Measurements from ENCODE around the gene PRTFDC1.

PRTFDC1 gene

GRCh38 chr10:24834869-24835268 is 117.5 kb downstream of the PRTFDC1 start:
- DNase-seq, result no peak

- DNase-seq, result no peak
Observed at GRCh38 chr10:24826009-24826408, 126.4 kb downstream of the PRTFDC1 start.

- DNase-seq, result no peak
Observed at GRCh38 chr10:24825551-24825950, 126.9 kb downstream of the PRTFDC1 start.

DNA sequence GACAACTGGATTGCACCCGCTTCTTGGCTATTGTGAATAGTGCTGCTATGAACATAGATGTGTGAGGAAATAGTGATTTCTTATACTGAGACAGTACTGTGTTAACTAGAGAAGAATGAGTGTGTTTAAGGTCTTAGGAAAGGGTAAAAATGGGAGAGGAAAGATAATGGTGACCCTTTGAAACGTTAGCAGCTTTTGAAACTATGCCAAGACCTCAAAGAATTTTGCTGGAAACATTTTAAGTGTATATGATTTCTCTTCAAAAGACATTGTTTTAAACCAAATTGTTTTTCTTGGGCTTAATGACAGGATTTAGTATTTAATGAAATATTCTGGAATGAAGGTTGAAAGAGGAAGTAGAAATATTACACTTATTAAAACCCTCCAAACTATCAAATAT is 127.9 kb downstream of the PRTFDC1 start:
- no peak for DNase-seq

DNA sequence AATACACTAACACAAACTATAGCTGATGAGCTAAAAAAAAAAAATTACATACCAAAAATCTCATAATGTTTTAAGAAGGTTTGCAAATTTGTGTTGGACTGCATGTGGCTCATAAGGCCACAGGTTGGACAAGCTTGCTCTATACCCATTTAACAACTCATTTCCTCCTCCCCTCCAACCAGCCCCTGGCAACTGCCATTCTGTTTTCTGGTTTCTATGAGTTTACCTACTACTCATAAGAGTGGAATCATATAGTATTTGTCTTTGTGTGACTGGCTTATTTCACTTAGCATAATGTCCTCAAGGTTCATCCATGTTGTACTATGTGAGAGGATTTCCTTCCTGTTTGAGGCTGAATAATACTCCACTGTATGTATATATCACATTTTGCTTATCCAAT is 128.3 kb downstream of the PRTFDC1 start:
- DNase-seq, result no peak

DNA sequence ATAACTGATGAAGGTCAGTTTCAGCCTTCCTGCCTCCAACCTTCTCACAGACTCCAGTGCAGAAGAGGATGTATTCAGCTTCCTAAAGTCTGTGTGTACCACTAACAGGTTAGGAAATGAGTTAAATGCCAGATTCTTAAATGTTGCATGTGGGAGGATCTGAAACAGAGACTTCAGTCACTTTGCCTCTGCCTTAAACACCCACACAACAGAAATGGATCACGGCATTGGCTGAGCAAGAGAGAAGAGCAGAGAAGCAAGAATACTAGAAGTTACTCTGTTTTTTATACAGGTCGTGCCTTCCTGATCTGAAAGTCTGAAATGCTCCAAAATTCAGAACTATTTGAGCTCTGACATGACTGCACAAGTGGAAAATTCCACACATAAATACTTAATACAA is 129.8 kb downstream of the PRTFDC1 start:
- no peak for DNase-seq

DNA sequence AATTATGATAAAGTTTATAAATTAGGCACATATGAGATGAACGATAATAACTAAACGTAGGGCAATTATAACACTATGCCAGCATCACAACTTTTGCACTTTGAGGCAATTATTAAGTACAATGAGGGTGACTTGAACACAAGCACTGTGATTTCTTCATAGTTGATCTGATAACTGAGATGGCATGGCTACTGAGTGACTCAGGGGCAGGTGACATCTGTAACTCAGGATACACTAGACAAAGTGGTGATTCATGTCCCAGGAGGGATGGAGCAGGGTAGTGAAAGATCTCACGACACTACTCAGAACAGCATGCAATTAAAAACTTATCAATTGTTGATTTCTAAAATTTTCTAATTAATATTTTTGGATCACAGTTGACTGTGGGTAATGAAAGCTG is 130.4 kb downstream of the PRTFDC1 start:
- no peak for DNase-seq

DNA sequence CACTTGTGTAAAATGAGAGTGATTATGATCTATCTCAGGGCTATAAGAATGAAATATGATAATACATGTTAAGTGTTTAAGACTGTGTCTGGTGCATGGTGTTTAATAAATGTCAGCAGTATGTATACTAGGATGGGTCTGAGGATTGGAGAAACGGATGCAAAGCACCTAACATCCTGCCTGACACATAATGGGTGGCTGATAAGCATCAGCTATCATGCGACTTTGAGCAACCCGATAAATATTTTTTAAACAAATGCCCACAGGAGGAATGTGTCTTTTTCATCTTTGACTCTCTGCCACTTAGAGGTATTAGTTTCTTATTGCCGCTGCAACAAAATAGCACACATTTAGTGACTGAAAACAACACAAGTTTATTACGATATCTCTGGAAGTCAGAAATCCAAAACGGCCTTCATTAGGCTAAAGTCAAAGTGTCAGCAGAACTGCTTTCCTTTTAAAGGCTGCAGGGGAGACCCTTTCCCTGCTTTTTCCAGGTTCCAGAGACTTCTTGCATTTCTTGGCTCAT is 135.5 kb downstream of the PRTFDC1 start:
- DNase-seq, result no peak

- no peak for DNase-seq
Observed at GRCh38 chr10:24814568-24815313, 137.7 kb downstream of the PRTFDC1 start.

- DNase-seq, result no peak
Observed at GRCh38 chr10:24813856-24814255, 138.6 kb downstream of the PRTFDC1 start.

DNA sequence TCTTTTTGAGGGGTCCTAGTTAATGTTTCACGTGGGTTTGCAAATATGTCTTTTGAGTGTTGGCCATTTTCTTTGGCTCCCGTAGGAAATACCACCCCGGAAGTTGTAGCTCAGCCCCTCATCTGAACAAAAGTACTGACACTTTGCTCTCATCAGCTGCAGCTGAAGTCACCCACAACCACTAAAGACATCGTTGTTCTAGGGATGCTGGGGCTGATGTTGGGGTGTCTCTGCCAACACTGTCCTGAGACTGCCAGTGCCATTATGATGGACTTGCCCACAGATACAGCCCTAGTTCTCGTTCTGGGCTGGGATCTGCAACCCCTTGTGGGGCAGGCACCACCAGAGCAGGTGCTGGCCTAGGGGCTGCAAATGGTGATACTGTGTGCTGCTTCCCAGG is 146.1 kb downstream of the PRTFDC1 start:
- DNase-seq, result no peak

- DNase-seq, result no peak
Observed at GRCh38 chr10:24804956-24805355, 147.4 kb downstream of the PRTFDC1 start.

- DNase-seq, result no peak
Observed at GRCh38 chr10:24804392-24804791, 148.0 kb downstream of the PRTFDC1 start.

GRCh38 chr10:24802378-24802777 is 150.0 kb downstream of the PRTFDC1 start:
- DNase-seq, result no peak

DNA sequence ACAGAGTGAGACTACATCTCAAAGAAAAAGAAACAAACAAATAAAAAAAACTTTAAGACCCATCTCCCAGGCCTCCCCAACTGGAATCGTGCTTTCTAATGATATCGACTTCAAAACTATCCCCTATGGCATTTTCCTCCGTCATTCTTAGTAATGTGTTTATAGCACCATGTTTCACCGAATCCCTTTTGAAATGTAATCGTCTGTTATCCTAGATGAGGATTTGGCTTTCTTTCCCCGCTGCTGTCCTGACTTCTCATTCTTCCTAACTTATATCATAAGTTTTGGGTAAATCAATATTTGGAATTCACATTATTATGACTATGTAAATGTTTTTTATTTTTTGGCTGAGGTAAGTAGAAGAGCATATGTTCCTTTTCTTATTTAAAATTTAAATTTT is 151.5 kb downstream of the PRTFDC1 start:
- no peak for DNase-seq

Data from activated CD8-positive, alpha-beta memory T cell treated with anti-CD3 and anti-CD28 coated beads, Interleukin-2, amount 50 U/mL, for 4 hours (primary cell).